Bronchial epithelial cell (primary cell): ENCODE data around the gene SHH. TPM values are rescaled to one million over a fixed set of nuclear protein-coding genes. Genes with fewer than 3 reads are reported as not detected.

Experiments used
- DNase-seq: peaks from one replicate; pipeline ENCODE4 v3.0.0-alpha.2; 2010; ENCODE audit warnings: low read depth
- FAIRE-seq: peaks from 2 replicates; lab custom pipeline; 2011; peaks lifted over from hg19 to GRCh38; lab: Jason Lieb, UNC
- H3K27me3 ChIP-seq: 2 replicates; pipeline ENCODE4 v1.5.1; 2011; ENCODE audit warnings: low read length; ENCODE audit not compliant: control insufficient read depth, insufficient read depth
- H3K36me3 ChIP-seq: 2 replicates; pipeline ENCODE4 v1.5.1; 2011; ENCODE audit warnings: low read length; ENCODE audit not compliant: control insufficient read depth, insufficient read depth
- H3K4me3 ChIP-seq: 2 replicates; pipeline ENCODE4 v1.5.1; 2011; ENCODE audit warnings: mild to moderate bottlenecking, low read depth, low read length, control low read depth
- total RNA-seq: library from RNA; depleted of rRNA; stranded (reverse); fragments of >200 nt; gene quantifications from 2 replicates; pipeline ENCODE4 v1.2.1, GENCODE V29; 2014
- TF ChIP-seq, protein P1 (sequence below): IDR thresholded peaks from 2 replicates; pipeline ENCODE4 v1.5.1; 2011; ENCODE audit warnings: mild to moderate bottlenecking, moderate library complexity, low read length, control low read depth, inconsistent platforms; ENCODE audit not compliant: insufficient read depth, severe bottlenecking

The SHH gene
- total RNA-seq, 1 donor from 2014 or later, result not detected

DNA sequence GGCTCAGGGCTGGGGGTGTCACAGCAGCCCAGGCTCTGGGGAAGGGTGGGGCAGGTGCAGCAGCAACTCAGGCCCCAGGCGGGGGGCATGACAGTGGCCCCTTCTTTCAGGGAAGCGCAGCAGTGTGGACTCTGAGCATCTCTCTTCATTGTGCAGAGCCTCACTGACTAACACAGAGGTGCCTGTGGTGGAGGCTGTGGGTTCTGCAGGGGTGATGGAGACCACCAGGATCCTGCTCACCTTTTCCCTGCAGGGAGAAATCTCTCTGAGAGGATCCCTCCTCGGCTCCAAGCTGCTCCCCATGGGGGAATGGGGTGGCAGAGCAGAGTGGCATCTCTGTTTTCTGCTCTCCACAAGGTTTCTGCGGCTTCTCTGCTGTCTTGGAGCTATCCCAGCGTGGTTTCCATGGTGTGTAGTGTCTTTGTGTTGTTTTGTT lies 37.8 kb upstream of the SHH start:
- H3K4me3 ChIP-seq, result no peak overlapping the region
- H3K27me3 ChIP-seq, result no peaks in the 10 kb centered on the region
- no peaks in the 10 kb centered on the region for H3K36me3 ChIP-seq
- FAIRE-seq (no peak), DNase-seq (no peak)
- TF ChIP-seq, protein P1, sequence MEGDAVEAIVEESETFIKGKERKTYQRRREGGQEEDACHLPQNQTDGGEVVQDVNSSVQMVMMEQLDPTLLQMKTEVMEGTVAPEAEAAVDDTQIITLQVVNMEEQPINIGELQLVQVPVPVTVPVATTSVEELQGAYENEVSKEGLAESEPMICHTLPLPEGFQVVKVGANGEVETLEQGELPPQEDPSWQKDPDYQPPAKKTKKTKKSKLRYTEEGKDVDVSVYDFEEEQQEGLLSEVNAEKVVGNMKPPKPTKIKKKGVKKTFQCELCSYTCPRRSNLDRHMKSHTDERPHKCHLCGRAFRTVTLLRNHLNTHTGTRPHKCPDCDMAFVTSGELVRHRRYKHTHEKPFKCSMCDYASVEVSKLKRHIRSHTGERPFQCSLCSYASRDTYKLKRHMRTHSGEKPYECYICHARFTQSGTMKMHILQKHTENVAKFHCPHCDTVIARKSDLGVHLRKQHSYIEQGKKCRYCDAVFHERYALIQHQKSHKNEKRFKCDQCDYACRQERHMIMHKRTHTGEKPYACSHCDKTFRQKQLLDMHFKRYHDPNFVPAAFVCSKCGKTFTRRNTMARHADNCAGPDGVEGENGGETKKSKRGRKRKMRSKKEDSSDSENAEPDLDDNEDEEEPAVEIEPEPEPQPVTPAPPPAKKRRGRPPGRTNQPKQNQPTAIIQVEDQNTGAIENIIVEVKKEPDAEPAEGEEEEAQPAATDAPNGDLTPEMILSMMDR, result no peak

DNA sequence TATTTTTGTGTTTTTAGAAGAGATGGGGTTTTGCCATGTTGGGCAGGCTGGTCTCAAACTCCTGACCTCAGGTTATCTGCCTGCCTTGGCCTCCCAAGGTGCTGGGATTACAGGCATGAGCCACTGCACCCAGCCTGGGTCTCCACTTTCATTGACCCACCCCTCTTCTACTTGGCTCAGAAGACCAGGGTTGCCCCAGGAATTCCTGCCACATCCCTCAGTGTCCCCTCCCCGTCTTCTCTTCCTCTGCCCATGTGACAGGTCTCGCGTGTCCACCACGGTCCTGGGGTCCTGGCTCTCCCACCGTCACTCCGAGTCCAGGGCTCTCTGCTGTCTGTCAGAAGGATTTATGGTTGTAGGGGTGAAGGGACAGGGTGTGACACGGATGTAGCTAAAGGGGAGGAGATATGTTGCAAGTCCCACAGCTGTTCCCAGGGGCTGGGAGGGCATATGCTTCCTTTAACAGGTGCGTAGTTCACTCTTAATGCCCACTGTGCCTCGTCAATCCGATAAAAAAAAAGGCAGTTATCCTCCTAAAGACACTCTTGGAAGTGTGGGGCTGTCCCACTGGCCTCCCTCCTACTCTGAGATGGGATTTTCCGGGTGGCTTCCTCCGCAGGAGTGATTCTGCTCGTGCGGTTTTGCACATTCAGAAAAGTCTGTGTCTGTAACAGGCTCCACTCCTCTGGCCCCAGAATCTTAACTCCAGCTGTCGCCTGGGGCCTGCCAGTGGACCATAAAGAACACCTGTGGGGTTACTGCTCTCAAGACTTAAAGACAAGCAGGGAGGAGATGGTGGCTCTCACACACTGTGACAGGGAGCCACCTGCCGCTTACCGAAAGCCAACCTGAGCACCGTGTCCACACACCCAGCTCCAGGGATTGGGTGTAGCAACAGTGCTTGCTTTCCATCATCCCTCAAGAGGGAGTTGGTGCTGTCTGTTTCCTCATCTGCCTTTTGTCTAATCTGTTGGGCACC lies 36.7 kb upstream of the SHH start:
- Histone ChIP-seq H3K27me3 (no peaks in the 10 kb centered on the region), H3K4me3 (no peak overlapping the region), H3K36me3 (no peaks in the 10 kb centered on the region)
- TF ChIP-seq, protein P1, result no peak
- FAIRE-seq (no peak), DNase-seq (no peak)

DNA sequence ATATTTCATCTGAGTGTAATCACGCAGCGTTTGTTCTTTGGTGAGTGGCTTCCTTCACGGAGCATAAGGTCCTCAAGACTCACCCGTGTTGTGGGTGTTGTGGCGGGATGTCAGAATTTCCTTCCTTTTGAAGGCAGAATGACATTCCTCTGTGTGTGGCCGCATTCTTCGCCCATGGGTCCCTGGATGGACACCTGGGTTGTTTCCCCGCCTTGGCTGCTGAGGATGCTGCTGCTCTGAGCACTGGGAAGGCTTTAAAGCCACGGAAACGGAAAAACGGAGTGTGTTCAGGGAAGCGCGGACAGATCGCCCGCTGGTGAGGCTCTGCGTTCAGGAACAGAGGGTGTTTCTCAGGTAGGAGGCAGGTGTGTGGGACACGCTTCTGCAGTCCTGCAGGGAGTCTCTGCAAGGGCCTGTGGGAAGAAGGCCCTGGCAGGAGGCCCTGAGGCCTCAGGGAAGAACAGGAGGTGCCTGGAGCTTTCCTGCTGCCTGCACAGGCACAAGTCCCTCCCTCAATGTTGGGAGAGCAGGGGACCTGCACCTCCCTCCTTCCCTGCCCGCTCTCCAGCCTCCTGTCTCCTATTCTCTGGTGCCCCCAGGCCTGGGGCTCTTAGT lies 35.7 kb upstream of the SHH start:
- Histone ChIP-seq H3K4me3 (no peak overlapping the region), H3K36me3 (no peaks in the 10 kb centered on the region), H3K27me3 (no peaks in the 10 kb centered on the region)
- TF ChIP-seq, protein P1, result no peak
- no peak for DNase-seq
- no peak for FAIRE-seq

DNA sequence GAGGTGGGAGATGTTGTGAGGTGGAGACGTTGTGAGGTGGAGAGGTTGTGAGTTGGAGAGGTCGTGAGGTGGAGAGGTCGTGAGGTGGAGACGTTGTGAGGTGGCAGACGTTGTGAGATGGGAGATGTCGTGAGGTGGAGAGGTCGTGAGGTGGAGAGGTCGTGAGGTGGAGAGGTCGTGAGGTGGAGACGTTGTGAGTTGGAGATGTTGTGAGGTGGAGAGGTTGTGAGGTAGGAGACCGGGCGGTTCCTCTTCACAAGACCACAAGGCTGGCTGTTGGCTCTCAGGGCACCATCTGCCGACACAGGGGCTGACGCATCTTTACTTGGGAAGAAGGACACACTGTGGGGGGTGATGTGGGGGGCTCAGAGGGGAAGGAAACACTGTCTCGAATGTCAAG lies 34.7 kb upstream of the SHH start:
- TF ChIP-seq, protein P1, result no peak
- Histone ChIP-seq H3K4me3 (no peak overlapping the region), H3K27me3 (no peaks in the 10 kb centered on the region), H3K36me3 (no peaks in the 10 kb centered on the region)
- FAIRE-seq (peak; percentile 97), DNase-seq (no peak)

DNA sequence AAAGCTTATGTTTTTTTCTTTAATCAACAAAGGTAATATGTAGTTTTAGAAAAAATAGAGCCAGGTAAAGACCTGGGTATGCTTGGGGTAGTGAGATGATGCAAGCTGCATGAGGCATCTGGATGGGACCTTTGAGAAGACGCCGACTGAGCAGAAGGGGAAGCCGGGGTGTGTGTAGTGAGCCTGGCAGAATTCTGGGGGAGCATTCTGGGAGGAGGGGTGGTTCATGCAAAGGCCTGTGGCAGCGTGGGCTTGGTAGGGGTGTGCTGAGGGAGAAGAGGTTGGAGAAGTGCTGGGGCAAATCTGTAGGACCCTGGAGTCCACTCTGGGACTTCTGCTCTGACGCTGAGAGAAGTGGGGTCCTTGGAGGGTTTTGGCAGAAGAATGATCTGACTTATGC lies 33.9 kb upstream of the SHH start:
- no peak overlapping the region for H3K4me3 ChIP-seq
- no peaks in the 10 kb centered on the region for H3K36me3 ChIP-seq
- no peaks in the 10 kb centered on the region for H3K27me3 ChIP-seq
- FAIRE-seq (no peak), DNase-seq (no peak)
- TF ChIP-seq, protein P1, result no peak
